Gastrocnemius medialis (tissue), 4 donors: ENCODE data around the gene CHD6. TPM values are rescaled to one million over a fixed set of nuclear protein-coding genes. Genes with fewer than 3 reads are reported as not detected.

Experiments
- ATAC-seq, 2 donors: fragments of 150-250 bp; one replicate each; pipeline ENCODE4 v1.9.1; 2016
- DNase-seq, 2 donors: peaks; one replicate each; pipeline ENCODE4 v3.0.0-alpha.2; 2019
- H3K27ac ChIP-seq, 4 donors: fragments of 200-600 bp; sonication (generic); 1 replicate in 1 of 4; 2 replicates in 3 of 4; pipeline ENCODE4 v1.5.1; 2016 to 2018; ENCODE audit warnings: mild to moderate bottlenecking in 2 of 4, moderate library complexity in 1 of 4
- H3K27me3 ChIP-seq, 3 donors: fragments of 200-600 bp; sonication (generic) in 2 of 3; 1 replicate in 1 of 3; 2 replicates in 2 of 3; pipeline versions ENCODE4 v1.5.1 to v1.6.0; 2016 to 2019; ENCODE audit warnings: mild to moderate bottlenecking in 1 of 3, moderate library complexity in 1 of 3
- H3K36me3 ChIP-seq, 2 donors: fragments of 200-600 bp; sonication (generic) in 1 of 2; one replicate each; pipeline ENCODE4 v1.5.1; 2017 to 2018
- H3K4me1 ChIP-seq, 2 donors: fragments of 200-600 bp; sonication (generic) in 1 of 2; one replicate each; pipeline ENCODE4 v1.5.1; 2016 to 2017; ENCODE audit warnings: mild to moderate bottlenecking in 2 of 2
- H3K4me3 ChIP-seq, 4 donors: fragments of 200-600 bp; sonication (generic) in 3 of 4; 1 replicate in 1 of 4; 2 replicates in 3 of 4; pipeline ENCODE4 v1.5.1; 2016 to 2019; ENCODE audit warnings: mild to moderate bottlenecking in 2 of 4
- H3K9me3 ChIP-seq, 3 donors: fragments of 200-600 bp; sonication (generic) in 2 of 3; 1 replicate in 1 of 3; 2 replicates in 2 of 3; pipeline ENCODE4 v1.5.1; 2016 to 2019
- POLR2A ChIP-seq, 2 donors: fragments of 450-650 bp; IDR thresholded peaks; one replicate each; pipeline ENCODE4 v1.6.1; 2017; ENCODE audit warnings: antibody characterized with exemption in 2 of 2, mild to moderate bottlenecking in 2 of 2, moderate library complexity in 2 of 2
- in situ Hi-C, 4 donors: fragments of 200-750 bp; cut with MboI; loops; one replicate each; pipeline versions ENCODE4 v1.15.0 to v1.8.0; 2017; ENCODE audit warnings: low sequenced_read_pairs in 4 of 4
- intact Hi-C: fragments of 100-400 bp; cut with DNase I; formaldehyde crosslinking; loops from one replicate; pipeline ENCODE4 v1.15.1; 2023; ENCODE audit warnings: low total_unique reads
- total RNA-seq, 4 donors: library from RNA; depleted of rRNA; stranded (reverse); fragments of >200 nt; gene quantifications; one replicate each; pipeline versions ENCODE4 v1.1.0 to v1.2.3, GENCODE V29; 2016
- TF ChIP-seq, protein P1 (sequence below), 5 experiments: fragments of 450-650 bp in 3 of 5; fragments of 200-600 bp in 2 of 5; sonication (generic) in 2 of 5; IDR thresholded peaks in 4 of 5; conservative IDR thresholded peaks in 1 of 5; 1 replicate in 4 of 5; 2 replicates in 1 of 5; pipeline ENCODE4 v1.5.1; 2016 to 2019; ENCODE audit warnings: antibody characterized with exemption in 5 of 5, mild to moderate bottlenecking in 3 of 5, moderate library complexity in 3 of 5

The CHD6 gene
- total RNA-seq, 4 donors from 2014 or later: 12.8 to 33.7 (median 19.2) TPM

DNA sequence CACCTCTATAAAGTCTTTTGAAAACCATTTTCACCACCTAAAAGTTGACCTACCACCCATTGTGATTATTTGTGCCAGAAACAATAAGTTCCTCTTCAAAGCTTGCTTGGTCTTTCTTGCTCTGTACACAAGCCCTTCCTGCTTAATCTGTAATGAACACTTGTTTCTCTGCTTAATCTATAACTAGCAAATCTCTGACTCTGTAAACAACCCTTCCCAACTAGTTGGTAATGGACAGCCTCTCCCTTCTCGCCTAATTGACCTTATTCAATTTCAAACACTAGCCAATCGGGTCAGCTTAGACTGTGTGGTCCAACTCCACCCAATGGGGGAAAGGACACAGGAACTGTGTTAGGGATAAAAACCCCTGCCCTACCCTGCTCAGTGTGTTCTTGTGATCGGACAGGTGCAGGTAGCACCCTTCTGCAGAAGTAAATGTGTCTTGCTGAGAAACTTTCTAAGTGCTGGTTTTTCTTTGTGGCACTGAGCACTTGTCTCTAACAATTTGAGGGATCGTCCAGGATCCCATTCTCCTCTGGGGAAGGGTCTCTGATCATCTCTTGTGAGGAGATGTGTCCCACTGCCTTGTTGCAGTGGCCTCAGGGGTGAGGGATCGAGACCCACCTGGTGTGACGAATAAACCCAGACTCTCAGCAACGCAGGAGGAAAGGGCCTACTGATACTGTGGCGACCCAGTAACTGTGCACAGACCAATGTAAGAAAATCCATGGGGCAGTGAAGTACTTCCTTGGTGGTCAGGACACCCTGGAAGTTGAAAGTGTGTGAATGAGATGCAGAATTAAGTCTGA lies 23.5 kb downstream of the CHD6 start:
- intact Hi-C loops: no loop called here
- Histone ChIP-seq H3K4me1 (peaks cover 0 to 9% of the 10 kb centered on the region in 2 donors), H3K36me3 (peaks cover 0 to 2% of the 10 kb centered on the region in 2 donors), H3K4me3 (no peak overlapping the region), H3K27ac (no peak overlapping the region), H3K9me3 (peaks cover 0 to 12% (median under 1%) of the 10 kb centered on the region in 3 donors), H3K27me3 (no peaks in the 10 kb centered on the region)
- no peak for TF ChIP-seq POLR2A (IDR thresholded peaks at IDR 0.05)
- TF ChIP-seq, protein P1, sequence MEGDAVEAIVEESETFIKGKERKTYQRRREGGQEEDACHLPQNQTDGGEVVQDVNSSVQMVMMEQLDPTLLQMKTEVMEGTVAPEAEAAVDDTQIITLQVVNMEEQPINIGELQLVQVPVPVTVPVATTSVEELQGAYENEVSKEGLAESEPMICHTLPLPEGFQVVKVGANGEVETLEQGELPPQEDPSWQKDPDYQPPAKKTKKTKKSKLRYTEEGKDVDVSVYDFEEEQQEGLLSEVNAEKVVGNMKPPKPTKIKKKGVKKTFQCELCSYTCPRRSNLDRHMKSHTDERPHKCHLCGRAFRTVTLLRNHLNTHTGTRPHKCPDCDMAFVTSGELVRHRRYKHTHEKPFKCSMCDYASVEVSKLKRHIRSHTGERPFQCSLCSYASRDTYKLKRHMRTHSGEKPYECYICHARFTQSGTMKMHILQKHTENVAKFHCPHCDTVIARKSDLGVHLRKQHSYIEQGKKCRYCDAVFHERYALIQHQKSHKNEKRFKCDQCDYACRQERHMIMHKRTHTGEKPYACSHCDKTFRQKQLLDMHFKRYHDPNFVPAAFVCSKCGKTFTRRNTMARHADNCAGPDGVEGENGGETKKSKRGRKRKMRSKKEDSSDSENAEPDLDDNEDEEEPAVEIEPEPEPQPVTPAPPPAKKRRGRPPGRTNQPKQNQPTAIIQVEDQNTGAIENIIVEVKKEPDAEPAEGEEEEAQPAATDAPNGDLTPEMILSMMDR (IDR thresholded peaks at IDR 0.05 in 4 of 5, conservative IDR thresholded peaks at IDR 0.05 in 1 of 5): no peak
- in situ Hi-C loops: no loop called here
- ATAC-seq (no peak), DNase-seq (no peak)

DNA sequence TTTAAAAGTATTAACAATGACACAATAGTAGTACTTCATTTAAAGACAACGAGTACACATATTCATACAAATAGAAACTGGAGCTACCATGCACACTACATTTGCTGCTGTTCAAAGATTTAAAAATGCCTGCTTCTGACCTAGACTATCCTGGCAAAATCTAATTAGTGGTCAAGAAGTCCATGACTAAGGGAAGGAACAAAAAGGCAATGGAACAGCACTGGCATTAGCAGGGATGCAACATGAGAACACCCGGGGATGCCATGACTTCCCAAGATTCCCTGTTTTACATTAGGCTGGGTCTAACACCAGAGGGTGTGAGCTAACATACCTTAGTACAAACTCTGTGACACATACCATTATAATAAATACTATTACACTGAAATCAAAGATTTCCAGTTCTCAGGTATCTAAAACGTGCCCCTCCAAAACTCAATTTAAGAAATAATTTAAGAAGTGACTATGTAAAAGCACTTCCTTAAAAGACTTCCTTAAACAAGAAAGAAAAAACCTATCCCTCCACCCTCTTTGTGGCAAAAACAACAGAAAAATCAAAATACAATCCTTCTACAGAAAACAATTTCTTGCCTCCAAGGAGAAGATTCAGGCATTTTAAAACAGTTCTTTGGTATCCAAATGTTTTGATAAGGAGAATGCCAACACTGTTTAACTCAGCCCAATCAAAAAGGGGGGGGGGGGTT lies 25.5 kb downstream of the CHD6 start:
- intact Hi-C loops (no loop called here), in situ Hi-C loops (no loop called here)
- Histone ChIP-seq H3K4me3 (no peak overlapping the region), H3K4me1 (peaks cover 0 to 9% of the 10 kb centered on the region in 2 donors), H3K9me3 (peaks cover 0 to 4% (median 0%) of the 10 kb centered on the region in 3 donors), H3K36me3 (no peaks in the 10 kb centered on the region), H3K27me3 (no peaks in the 10 kb centered on the region), H3K27ac (no peak overlapping the region)
- ATAC-seq (no peak), DNase-seq (no peak)
- TF ChIP-seq POLR2A (IDR thresholded peaks at IDR 0.05): no peak
- TF ChIP-seq, protein P1 (IDR thresholded peaks at IDR 0.05 in 4 of 5, conservative IDR thresholded peaks at IDR 0.05 in 1 of 5): no peak

DNA sequence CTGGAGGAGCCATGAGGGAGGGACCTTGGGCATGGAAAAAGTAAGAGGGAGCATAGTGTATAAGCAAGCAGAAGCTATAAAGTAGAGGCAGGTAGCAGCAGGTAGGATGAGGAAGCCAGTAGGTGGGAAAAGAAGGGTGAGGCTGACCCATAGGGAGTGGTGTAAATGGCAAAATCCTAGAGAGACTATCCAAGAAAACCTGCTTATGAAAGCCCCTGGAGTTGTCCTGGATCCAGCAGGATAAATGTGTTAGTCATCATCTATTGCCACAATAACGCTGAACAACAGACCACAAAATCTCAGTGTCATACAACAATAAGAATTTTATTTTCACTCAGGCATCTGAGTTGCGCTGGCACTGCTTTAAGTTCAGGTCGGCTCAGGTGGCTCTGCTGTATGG lies 30.2 kb downstream of the CHD6 start:
- in situ Hi-C loops (no loop called here), intact Hi-C loops (no loop called here)
- H3K36me3 ChIP-seq: no peaks in the 10 kb centered on the region
- ATAC-seq: peak; percentile 30 to 36
- peaks cover 0 to 4% (median 0%) of the 10 kb centered on the region in 3 donors for H3K9me3 ChIP-seq
- H3K4me1 ChIP-seq: peaks cover 0 to 11% of the 10 kb centered on the region in 2 donors
- H3K27me3 ChIP-seq: no peaks in the 10 kb centered on the region
- TF ChIP-seq, protein P1 (IDR thresholded peaks at IDR 0.05 in 4 of 5, conservative IDR thresholded peaks at IDR 0.05 in 1 of 5): no peak
- no peak for TF ChIP-seq POLR2A (IDR thresholded peaks at IDR 0.05)
- peak overlapping the region in 2 of 4 donors; percentile 6 to 53 for H3K27ac ChIP-seq
- DNase-seq: no peak
- no peak overlapping the region for H3K4me3 ChIP-seq

DNA sequence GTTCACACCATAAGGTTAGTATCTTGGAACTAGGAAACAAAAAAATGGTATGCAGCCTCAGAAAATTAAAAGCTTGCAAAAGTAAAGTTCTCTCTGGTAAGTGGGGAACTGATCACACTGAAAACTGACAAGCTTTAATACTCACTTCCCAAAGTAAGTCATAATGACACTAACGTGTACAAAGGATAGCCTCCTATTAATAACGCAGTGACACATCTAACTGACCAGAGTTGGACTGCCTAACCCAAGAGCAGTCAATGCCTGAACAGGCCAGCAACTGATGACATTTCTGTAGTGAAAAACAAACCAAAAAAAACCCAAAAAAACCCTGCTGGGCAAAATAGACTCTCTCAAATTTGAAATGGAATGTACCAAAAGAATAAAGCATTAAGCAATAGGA lies 30.7 kb downstream of the CHD6 start:
- H3K27ac ChIP-seq: peak overlapping the region in 3 of 4 donors; percentile 6 to 53 (median 16)
- no peak for DNase-seq
- peak; percentile 91 to 96 for ATAC-seq
- in situ Hi-C loops (no loop called here), intact Hi-C loops (no loop called here)
- no peaks in the 10 kb centered on the region for H3K36me3 ChIP-seq
- no peak overlapping the region for H3K4me3 ChIP-seq
- H3K4me1 ChIP-seq: peaks cover 0 to 6% of the 10 kb centered on the region in 2 donors
- H3K27me3 ChIP-seq: no peaks in the 10 kb centered on the region
- TF ChIP-seq, protein P1 (IDR thresholded peaks at IDR 0.05 in 4 of 5, conservative IDR thresholded peaks at IDR 0.05 in 1 of 5): no peak
- no peak for TF ChIP-seq POLR2A (IDR thresholded peaks at IDR 0.05)
- H3K9me3 ChIP-seq: peaks cover 0 to 4% (median 0%) of the 10 kb centered on the region in 3 donors
